KBM-7 (cell line): Measurements from ENCODE around the gene STAG3.
"Not testable (repeated sequence)": the region's sequence is repeated elsewhere in the genome, so short reads cannot be mapped to it uniquely, and the experiment has no call there.

Source experiments
- DNase-seq: peaks from one replicate; pipeline ENCODE4 v3.0.0-alpha.2; 2015
- in situ Hi-C: fragments of 300-500 bp; cut with MboI; formaldehyde crosslinking; loops from 2 replicates; pipeline ENCODE4 v1.14.3; 2020; ENCODE audit warnings: low sequenced_read_pairs, low pct_unique_long_range_greater_than_20kb, mixed read lengths

STAG3 gene

GRCh38 chr7:100200693-100201092 is 23.0 kb downstream of the STAG3 start:
- no peak for DNase-seq
- in situ Hi-C loops: no loop called here

GRCh38 chr7:100204454-100204853 is 26.7 kb downstream of the STAG3 start:
- in situ Hi-C loops: no loop called here
- no peak for DNase-seq

- DNase-seq: no peak
- in situ Hi-C loops: no loop called here
Measured at GRCh38 chr7:100208911-100209408, 31.2 kb downstream of the STAG3 start.

- in situ Hi-C loops: no loop called here
- no peak for DNase-seq
Measured at GRCh38 chr7:100209493-100209892, 31.8 kb downstream of the STAG3 start.

- in situ Hi-C loops: no loop called here
Measured at GRCh38 chr7:100210805-100211204, 33.1 kb downstream of the STAG3 start.

GRCh38 chr7:100211342-100211780 is 33.6 kb downstream of the STAG3 start:
- DNase-seq: no peak
- in situ Hi-C loops: no loop called here

More at GRCh38 chr7:100210805-100211204, 33.1 kb downstream of the STAG3 start:
- no peak for DNase-seq

- DNase-seq: no peak
- in situ Hi-C loops: no loop called here
Measured at GRCh38 chr7:100212631-100213286, 35.0 kb downstream of the STAG3 start.

- in situ Hi-C loops: no loop called here
- DNase-seq: no peak
Measured at GRCh38 chr7:100213672-100214071, 36.0 kb downstream of the STAG3 start.

GRCh38 chr7:100214356-100214755 is 36.6 kb downstream of the STAG3 start:
- DNase-seq, in situ Hi-C loops: not testable (repeated sequence)

- DNase-seq: no peak
- in situ Hi-C loops: no loop called here
Measured at GRCh38 chr7:100215895-100216294, 38.2 kb downstream of the STAG3 start.

- in situ Hi-C loops, DNase-seq: not testable (repeated sequence)
Measured at GRCh38 chr7:100217934-100218333, 40.2 kb downstream of the STAG3 start.

GRCh38 chr7:100219271-100219737 is 41.6 kb downstream of the STAG3 start:
- in situ Hi-C loops: no loop called here
- DNase-seq: no peak

GRCh38 chr7:100219801-100220585 is 42.3 kb downstream of the STAG3 start, which contains the start of gene PVRIG:
Gene PVRIG, plus strand, starts transcription at chr7:100219949. Its CDS starts 22 bp downstream, at chr7:100219971.
- in situ Hi-C loops, DNase-seq: not testable (repeated sequence)

- in situ Hi-C loops: no loop called here
- no peak for DNase-seq
Measured at GRCh38 chr7:100220586-100221230, 43.0 kb downstream of the STAG3 start.

- no peak for DNase-seq
- in situ Hi-C loops: no loop called here
Measured at GRCh38 chr7:100221231-100221718, 43.6 kb downstream of the STAG3 start.

- no peak for DNase-seq
- in situ Hi-C loops: no loop called here
Measured at GRCh38 chr7:100221767-100222444, 44.2 kb downstream of the STAG3 start.

GRCh38 chr7:100222445-100223132 is 44.9 kb downstream of the STAG3 start:
- no peak for DNase-seq
- in situ Hi-C loops: no loop called here

GRCh38 chr7:100223376-100223927 is 45.7 kb downstream of the STAG3 start:
- DNase-seq, in situ Hi-C loops: not testable (repeated sequence)
